ENCODE measurements around the gene RIN1. TPM values are rescaled to one million over a fixed set of nuclear protein-coding genes. Genes with fewer than 3 reads are reported as not detected.

The RIN1 gene
- total RNA-seq, 1 experiment from 2014 or later = 11.7 TPM

DNA sequence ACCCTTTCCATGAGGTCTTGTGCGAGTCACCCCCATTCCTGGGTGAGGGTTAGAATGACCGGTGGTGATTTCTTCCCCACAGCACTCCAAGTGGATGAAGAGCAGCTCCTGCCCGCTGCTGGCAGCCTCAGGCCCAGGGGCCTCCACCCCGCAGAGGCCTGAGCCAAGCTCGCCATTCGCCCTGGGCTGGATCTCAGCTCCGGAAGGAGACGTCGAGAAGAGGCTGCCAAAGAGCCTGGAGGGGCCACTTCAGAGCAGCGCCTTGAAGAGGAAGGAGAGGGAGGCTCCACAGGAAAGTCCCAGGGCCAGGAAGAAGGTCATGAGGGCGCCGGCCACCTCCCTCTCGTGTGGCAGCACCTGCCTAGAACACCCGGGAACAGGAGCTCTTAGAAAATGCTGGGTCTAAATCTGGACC, 27.0 kb upstream of the RIN1 start:
- H3K36me3 Mint-ChIP-seq (ENCODE audit: insufficient read depth, unreplicated experiment) = peaks cover 100% of the 10 kb centered on the region
- no peak overlapping the region for H3K4me3 Mint-ChIP-seq (ENCODE audit: unreplicated experiment)
- H3K9me3 Mint-ChIP-seq (ENCODE audit: unreplicated experiment) = no peaks in the 10 kb centered on the region
- H3K36me3 ChIP-seq (ENCODE audit: control insufficient read depth, insufficient read depth, low read length) = peaks cover 6% of the 10 kb centered on the region; the same call in 1 of the 2 replicates
- no peaks in the 10 kb centered on the region for H3K27me3 ChIP-seq (replicated peaks; ENCODE audit: control insufficient read depth, insufficient read depth, low read length)
- intact Hi-C loops (cut with micrococcal nuclease; ENCODE audit: unreplicated experiment) = no loop called here
- H3K4me1 ChIP-seq = peaks cover 9% of the 10 kb centered on the region
- ChIA-PET POLR2A (interaction anchor here (0.6 to 1.1 kb wide), 2 partner anchors 9 to 10 kb away, joined by 3 read pairs; no protein-coding TSS in a partner anchor), CTCF (interaction anchor here (0.6 kb wide), 1 partner anchor 52 kb away, joined by 3 read pairs; no protein-coding TSS in a partner anchor)
- no peak overlapping the region for H3K4me3 ChIP-seq (ENCODE audit: low read depth, low read length)
- peak in 1 of 2 experiments; percentile 40 for DNase-seq
- BruUV-seq (replicated peaks) = no TSS peak
- H3K27ac Mint-ChIP-seq (ENCODE audit: unreplicated experiment) = peak overlapping the region; percentile 48
- H3K4me1 Mint-ChIP-seq (ENCODE audit: low read depth, unreplicated experiment) = peaks cover 12% of the 10 kb centered on the region
- no peaks in the 10 kb centered on the region for H3K27me3 Mint-ChIP-seq (ENCODE audit: insufficient read depth, unreplicated experiment)
- no peaks in the 10 kb centered on the region for H3K9me3 ChIP-seq
- TF ChIP-seq, protein P1, sequence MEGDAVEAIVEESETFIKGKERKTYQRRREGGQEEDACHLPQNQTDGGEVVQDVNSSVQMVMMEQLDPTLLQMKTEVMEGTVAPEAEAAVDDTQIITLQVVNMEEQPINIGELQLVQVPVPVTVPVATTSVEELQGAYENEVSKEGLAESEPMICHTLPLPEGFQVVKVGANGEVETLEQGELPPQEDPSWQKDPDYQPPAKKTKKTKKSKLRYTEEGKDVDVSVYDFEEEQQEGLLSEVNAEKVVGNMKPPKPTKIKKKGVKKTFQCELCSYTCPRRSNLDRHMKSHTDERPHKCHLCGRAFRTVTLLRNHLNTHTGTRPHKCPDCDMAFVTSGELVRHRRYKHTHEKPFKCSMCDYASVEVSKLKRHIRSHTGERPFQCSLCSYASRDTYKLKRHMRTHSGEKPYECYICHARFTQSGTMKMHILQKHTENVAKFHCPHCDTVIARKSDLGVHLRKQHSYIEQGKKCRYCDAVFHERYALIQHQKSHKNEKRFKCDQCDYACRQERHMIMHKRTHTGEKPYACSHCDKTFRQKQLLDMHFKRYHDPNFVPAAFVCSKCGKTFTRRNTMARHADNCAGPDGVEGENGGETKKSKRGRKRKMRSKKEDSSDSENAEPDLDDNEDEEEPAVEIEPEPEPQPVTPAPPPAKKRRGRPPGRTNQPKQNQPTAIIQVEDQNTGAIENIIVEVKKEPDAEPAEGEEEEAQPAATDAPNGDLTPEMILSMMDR (IDR thresholded peaks at IDR 0.05; ENCODE audit: insufficient read depth in 1 of 2, low read depth in 1 of 2, low read length in 1 of 2, severe bottlenecking in 1 of 2, unreplicated experiment in 1 of 2) = no peak

DNA sequence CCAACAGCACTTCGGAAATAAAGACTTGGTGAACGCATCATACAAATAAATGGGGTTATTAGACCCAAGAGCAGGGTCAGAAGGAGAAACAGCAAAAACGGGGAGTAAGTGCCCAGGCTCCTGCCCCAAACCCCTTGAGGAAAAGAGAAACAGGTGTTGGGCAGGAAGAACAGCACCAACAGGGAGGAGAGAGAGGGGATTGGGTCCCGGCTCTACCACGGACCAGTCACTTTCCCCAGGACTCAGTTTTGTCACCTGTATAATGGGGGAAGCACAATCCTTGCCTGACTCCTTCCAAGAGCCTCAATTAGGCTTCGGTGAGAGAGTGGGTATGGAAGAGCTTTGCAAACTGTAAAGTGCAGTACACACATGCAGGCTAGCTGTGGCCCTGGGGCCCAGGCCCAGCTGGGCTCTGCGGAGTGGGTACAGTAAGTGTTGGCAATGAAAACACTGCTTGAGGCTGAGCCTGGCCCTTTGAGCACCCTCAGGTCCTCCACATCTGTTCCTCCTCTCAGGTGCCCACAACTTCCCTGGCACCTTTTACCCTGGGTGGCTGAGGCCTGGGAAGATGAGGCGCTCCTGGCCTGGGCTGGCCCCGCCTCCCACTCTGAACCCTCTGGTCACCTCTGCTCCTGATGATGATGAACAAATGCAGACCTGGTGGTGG, 26.4 kb upstream of the RIN1 start:
- peaks cover 12% of the 10 kb centered on the region for H3K4me1 Mint-ChIP-seq (ENCODE audit: low read depth, unreplicated experiment)
- CTCF ChIA-PET = no interaction called here
- TF ChIP-seq, protein P1 (IDR thresholded peaks at IDR 0.05; ENCODE audit: insufficient read depth in 1 of 2, low read depth in 1 of 2, low read length in 1 of 2, severe bottlenecking in 1 of 2, unreplicated experiment in 1 of 2) = no peak
- no peaks in the 10 kb centered on the region for H3K27me3 Mint-ChIP-seq (ENCODE audit: insufficient read depth, unreplicated experiment)
- Histone ChIP-seq H3K4me3 (ENCODE audit: low read depth, low read length) (no peak overlapping the region), H3K9me3 (no peaks in the 10 kb centered on the region), H3K36me3 (ENCODE audit: control insufficient read depth, insufficient read depth, low read length) (peaks cover 6% of the 10 kb centered on the region; the same call in 1 of the 2 replicates), H3K27me3 (replicated peaks; ENCODE audit: control insufficient read depth, insufficient read depth, low read length) (no peaks in the 10 kb centered on the region), H3K4me1 (peaks cover 9% of the 10 kb centered on the region)
- POLR2A ChIA-PET = interaction anchor here (0.6 to 0.7 kb wide), 2 partner anchors 10 to 11 kb away, joined by 3 read pairs; no protein-coding TSS in a partner anchor
- BruUV-seq (replicated peaks) = no TSS peak
- no peak for DNase-seq
- peak overlapping the region; percentile 82 for H3K27ac Mint-ChIP-seq (ENCODE audit: unreplicated experiment)
- intact Hi-C loops (cut with micrococcal nuclease; ENCODE audit: unreplicated experiment) = no loop called here
- no peaks in the 10 kb centered on the region for H3K9me3 Mint-ChIP-seq (ENCODE audit: unreplicated experiment)
- peaks cover 100% of the 10 kb centered on the region for H3K36me3 Mint-ChIP-seq (ENCODE audit: insufficient read depth, unreplicated experiment)
- H3K4me3 Mint-ChIP-seq (ENCODE audit: unreplicated experiment) = peak overlapping the region; percentile 12

DNA sequence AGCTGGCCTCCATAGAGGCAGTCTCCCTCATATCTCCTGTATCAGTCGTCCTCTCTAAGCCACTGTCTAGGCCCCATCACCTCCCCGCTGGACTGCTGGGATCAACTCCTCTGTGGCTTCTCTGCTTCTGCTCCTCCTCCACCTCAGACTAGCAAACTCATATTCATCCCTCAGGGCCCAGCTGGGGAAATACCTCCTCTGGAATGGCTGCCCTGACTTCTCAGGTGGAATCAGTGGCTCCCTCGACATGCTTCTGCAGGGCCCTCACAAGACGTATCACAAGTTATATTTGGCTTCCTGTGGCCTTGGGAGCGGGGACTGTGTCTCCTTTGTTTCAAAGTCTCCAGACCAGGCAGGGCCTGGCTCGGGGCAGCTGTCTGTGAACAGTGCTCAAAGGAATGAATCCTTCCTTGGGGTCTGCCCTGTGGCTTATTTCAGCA, 25.3 kb upstream of the RIN1 start:
- H3K4me3 ChIP-seq (ENCODE audit: low read depth, low read length) = no peak overlapping the region
- peaks cover 96% of the 10 kb centered on the region for H3K36me3 Mint-ChIP-seq (ENCODE audit: insufficient read depth, unreplicated experiment)
- no peaks in the 10 kb centered on the region for H3K9me3 Mint-ChIP-seq (ENCODE audit: unreplicated experiment)
- H3K27me3 ChIP-seq (replicated peaks; ENCODE audit: control insufficient read depth, insufficient read depth, low read length) = no peaks in the 10 kb centered on the region
- peaks cover 9% of the 10 kb centered on the region for H3K4me1 ChIP-seq
- ChIA-PET CTCF (no interaction called here), POLR2A (interaction anchor here (0.5 kb wide), 1 partner anchor 495 kb away, joined by 3 read pairs; no protein-coding TSS in a partner anchor)
- H3K9me3 ChIP-seq = no peaks in the 10 kb centered on the region
- BruUV-seq (replicated peaks) = no TSS peak
- H3K36me3 ChIP-seq (ENCODE audit: control insufficient read depth, insufficient read depth, low read length) = peaks cover 8% of the 10 kb centered on the region; the same call in 1 of the 2 replicates
- H3K27me3 Mint-ChIP-seq (ENCODE audit: insufficient read depth, unreplicated experiment) = no peaks in the 10 kb centered on the region
- TF ChIP-seq, protein P1 (IDR thresholded peaks at IDR 0.05; ENCODE audit: insufficient read depth in 1 of 2, low read depth in 1 of 2, low read length in 1 of 2, severe bottlenecking in 1 of 2, unreplicated experiment in 1 of 2) = no peak
- H3K4me3 Mint-ChIP-seq (ENCODE audit: unreplicated experiment) = no peak overlapping the region
- peaks cover 12% of the 10 kb centered on the region for H3K4me1 Mint-ChIP-seq (ENCODE audit: low read depth, unreplicated experiment)
- H3K27ac Mint-ChIP-seq (ENCODE audit: unreplicated experiment) = peak overlapping the region; percentile 82
- intact Hi-C loops (cut with micrococcal nuclease; ENCODE audit: unreplicated experiment) = no loop called here
- DNase-seq = peak in 1 of 2 experiments; percentile 34

Data from Caco-2 (cell line).